ENCODE measurements around the gene ST14.
"Not testable (repeated sequence)": the region's sequence is repeated elsewhere in the genome, so short reads cannot be mapped to it uniquely, and the experiment has no call there.

Gene ST14

GRCh38 chr11:130166457-130166784 lies 6.8 kb downstream of the ST14 start:
- H3K4me3 Mint-ChIP-seq: no peak overlapping the region
- H3K27me3 Mint-ChIP-seq (ENCODE audit: low read depth): peaks cover 46% of the 10 kb centered on the region
- H3K4me1 Mint-ChIP-seq: peaks cover 9% of the 10 kb centered on the region
- peak overlapping the region in 1 of 3 experiments; percentile 17 for H3K27ac Mint-ChIP-seq
- TF ChIP-seq, protein P1, sequence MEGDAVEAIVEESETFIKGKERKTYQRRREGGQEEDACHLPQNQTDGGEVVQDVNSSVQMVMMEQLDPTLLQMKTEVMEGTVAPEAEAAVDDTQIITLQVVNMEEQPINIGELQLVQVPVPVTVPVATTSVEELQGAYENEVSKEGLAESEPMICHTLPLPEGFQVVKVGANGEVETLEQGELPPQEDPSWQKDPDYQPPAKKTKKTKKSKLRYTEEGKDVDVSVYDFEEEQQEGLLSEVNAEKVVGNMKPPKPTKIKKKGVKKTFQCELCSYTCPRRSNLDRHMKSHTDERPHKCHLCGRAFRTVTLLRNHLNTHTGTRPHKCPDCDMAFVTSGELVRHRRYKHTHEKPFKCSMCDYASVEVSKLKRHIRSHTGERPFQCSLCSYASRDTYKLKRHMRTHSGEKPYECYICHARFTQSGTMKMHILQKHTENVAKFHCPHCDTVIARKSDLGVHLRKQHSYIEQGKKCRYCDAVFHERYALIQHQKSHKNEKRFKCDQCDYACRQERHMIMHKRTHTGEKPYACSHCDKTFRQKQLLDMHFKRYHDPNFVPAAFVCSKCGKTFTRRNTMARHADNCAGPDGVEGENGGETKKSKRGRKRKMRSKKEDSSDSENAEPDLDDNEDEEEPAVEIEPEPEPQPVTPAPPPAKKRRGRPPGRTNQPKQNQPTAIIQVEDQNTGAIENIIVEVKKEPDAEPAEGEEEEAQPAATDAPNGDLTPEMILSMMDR (IDR thresholded peaks at IDR 0.05; ENCODE audit: unreplicated experiment in 3 of 3): no peak
- no peaks in the 10 kb centered on the region for H3K9me3 Mint-ChIP-seq
- H3K36me3 Mint-ChIP-seq (ENCODE audit: low read depth): no peaks in the 10 kb centered on the region

GRCh38 chr11:130167146-130167545 lies 7.6 kb downstream of the ST14 start:
- peaks cover 39% of the 10 kb centered on the region for H3K27me3 Mint-ChIP-seq (ENCODE audit: low read depth)
- TF ChIP-seq, protein P1 (IDR thresholded peaks at IDR 0.05; ENCODE audit: unreplicated experiment in 3 of 3): no peak
- no peak overlapping the region for H3K4me3 Mint-ChIP-seq
- no peak overlapping the region for H3K27ac Mint-ChIP-seq
- no peaks in the 10 kb centered on the region for H3K9me3 Mint-ChIP-seq
- H3K36me3 Mint-ChIP-seq (ENCODE audit: low read depth): no peaks in the 10 kb centered on the region
- H3K4me1 Mint-ChIP-seq: peaks cover 5% of the 10 kb centered on the region

DNA sequence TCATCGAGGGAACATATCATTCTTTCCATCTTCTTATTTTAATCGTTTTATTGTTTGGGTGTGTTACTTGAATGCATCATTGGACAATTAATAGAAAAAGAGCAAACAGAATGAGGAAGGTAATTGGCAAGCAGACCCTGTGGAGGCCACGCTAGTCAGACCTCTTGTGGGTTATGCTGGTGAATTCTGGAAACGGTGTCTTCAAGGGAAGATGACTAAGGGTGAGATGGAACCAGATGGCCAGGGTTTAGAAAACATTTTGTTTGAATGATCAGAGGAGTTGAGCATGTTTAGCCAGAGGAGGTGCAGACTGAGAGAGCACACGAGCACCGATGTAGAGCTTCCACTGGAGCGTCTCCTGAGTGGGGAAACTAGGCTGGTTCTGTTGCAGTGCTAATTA lies 8.5 kb downstream of the ST14 start:
- Mint-ChIP-seq H3K4me3 (no peak overlapping the region), H3K36me3 (ENCODE audit: low read depth) (no peaks in the 10 kb centered on the region), H3K27me3 (ENCODE audit: low read depth) (peaks cover 30% of the 10 kb centered on the region), H3K4me1 (peaks cover 5% of the 10 kb centered on the region), H3K27ac (no peak overlapping the region), H3K9me3 (no peaks in the 10 kb centered on the region)
- TF ChIP-seq, protein P1 (IDR thresholded peaks at IDR 0.05; ENCODE audit: unreplicated experiment in 3 of 3): no peak

DNA sequence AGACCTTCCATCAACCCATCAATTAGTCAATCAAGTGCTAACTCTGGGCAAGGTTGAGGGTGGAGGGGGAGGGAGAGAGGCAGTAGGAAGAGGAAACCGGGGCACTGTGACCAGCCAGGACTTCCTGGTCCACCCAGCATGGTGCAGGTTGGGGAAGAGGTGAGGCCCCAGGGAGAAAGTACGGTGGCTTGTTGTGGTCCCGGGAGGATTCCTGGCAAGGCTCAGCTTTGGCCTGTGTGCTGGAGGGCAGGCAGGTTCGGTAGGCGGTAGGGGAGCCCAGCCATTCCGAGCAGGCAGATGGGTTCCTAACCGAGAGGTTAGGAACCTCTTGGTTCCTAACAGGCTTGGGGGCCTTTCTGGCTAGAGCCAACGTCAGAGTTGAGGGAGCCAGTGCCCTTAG lies 10.8 kb downstream of the ST14 start:
- Mint-ChIP-seq H3K27ac (no peak overlapping the region), H3K4me1 (peaks cover 5% of the 10 kb centered on the region), H3K9me3 (peaks cover 6% of the 10 kb centered on the region), H3K4me3 (no peak overlapping the region), H3K27me3 (ENCODE audit: low read depth) (peaks cover 20% of the 10 kb centered on the region), H3K36me3 (ENCODE audit: low read depth) (no peaks in the 10 kb centered on the region)
- TF ChIP-seq, protein P1 (IDR thresholded peaks at IDR 0.05; ENCODE audit: unreplicated experiment in 3 of 3): no peak

DNA sequence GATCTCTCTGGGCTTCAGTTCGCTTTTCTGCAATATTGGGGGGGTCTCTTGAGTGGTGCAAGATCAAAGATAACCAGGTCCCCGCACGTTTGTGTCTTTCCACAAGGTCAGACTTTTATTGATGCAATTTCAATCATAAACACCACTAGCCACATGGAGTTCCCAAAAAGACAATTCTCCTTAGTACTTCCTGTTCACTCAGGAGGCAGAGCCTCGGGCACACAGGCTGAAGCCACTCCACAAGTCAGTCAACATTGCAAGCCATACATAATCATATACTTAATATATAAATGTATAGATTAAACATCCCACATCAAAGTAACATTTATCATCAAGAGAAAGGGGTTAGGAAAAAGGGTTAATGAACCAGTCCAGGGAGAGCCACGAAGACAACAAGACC lies 12.0 kb downstream of the ST14 start:
- no peak overlapping the region for H3K4me3 Mint-ChIP-seq
- H3K9me3 Mint-ChIP-seq: peaks cover 6% of the 10 kb centered on the region
- peaks cover 1% of the 10 kb centered on the region for H3K4me1 Mint-ChIP-seq
- peaks cover 20% of the 10 kb centered on the region for H3K27me3 Mint-ChIP-seq (ENCODE audit: low read depth)
- no peaks in the 10 kb centered on the region for H3K36me3 Mint-ChIP-seq (ENCODE audit: low read depth)
- TF ChIP-seq, protein P1 (IDR thresholded peaks at IDR 0.05; ENCODE audit: unreplicated experiment in 3 of 3): no peak
- no peak overlapping the region for H3K27ac Mint-ChIP-seq

DNA sequence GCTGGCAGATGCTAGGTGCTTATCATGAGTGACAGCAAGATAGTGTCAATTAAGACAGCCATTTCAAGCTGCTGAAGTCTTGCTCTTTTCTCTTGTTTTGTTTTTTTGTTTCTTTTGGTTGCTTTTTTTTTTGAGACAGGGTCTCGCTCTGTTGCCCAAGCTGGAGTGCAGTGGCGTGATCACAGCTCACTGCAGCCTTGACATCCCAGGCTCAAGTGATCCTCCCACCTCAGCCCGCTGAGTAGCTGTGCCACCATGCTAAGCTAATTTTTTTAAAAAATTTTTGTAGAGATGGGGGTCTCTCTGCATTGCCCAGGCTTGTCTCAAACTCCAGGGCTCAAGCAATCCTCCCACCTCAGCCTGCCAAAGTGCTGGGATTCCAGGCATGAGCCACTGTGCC lies 12.4 kb downstream of the ST14 start:
- H3K27me3 Mint-ChIP-seq (ENCODE audit: low read depth): peaks cover 20% of the 10 kb centered on the region
- not testable (repeated sequence) for H3K4me3 Mint-ChIP-seq; H3K4me1 Mint-ChIP-seq; H3K9me3 Mint-ChIP-seq; H3K36me3 Mint-ChIP-seq (ENCODE audit: low read depth); H3K27ac Mint-ChIP-seq

All from nephron (organoid).